ENCODE results near the gene STT3A.

Gene STT3A

DNA sequence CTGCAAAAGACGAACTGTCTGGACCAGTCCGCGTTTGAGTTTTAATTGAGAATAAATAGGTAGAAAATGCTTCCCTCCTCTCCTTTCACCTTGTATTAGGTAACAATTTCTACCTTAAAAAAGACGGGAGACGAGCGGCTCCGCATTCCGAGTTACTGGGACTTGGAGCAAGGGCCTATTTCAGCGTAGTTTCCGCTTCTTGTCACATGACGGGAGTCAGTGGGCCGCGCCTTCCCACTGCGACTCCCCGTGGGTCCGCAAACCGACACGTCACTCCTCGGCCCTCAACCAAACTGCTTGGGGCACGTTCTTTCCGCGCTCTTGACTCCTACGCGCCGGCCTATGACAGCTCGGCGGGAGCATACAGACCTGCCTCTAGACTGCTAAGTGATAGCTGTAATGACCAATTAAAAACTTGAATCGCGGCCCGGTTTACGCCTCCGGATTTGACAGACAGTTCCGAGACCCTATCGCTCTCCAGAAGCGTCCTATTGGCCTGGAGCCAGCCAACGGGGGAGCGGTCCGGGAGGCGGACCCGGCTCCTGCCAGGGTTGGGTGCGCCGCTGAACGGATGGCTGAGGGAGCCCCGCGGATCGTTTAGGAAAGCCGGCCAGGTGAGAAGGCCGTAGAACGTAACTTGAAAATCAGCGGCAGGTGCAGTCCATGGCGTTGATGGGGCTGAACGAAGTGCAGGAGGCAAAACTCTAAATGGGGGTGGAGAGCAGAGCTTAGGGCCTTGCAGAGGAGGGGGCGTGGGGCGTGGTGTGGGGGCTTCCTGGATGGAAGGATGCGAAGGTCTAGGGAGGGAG lies at the start of gene STT3A:
STT3A (plus strand) TSS at position 548 of the 809 bp plus-strand sequence. CDS start 3,064 bp downstream, outside the sequence.
- no peak for TF ChIP-seq GATA3 (IDR thresholded peaks at IDR 0.05; ENCODE audit: low read depth, low read length)
- no peak for TF ChIP-seq GATA2 (IDR thresholded peaks at IDR 0.05; ENCODE audit: low read depth, low read length)

DNA sequence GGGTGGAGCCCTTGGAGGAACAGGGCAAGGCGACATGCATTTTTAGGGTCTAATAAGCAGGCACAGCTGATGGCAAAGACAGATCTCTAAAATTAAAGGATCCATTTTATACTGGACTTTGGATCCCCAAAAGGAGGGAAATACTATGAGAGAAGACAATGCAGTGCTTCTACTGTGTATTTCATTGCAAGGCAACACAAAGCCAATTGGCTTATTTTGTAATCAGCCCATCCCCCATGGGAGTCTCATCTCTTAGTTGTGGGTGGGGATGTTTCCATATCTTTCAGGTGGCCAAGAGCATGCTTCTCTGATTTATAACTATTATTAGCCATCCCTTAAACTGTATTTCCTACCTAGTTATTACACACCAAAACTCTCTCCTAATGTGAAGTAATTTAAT lies 41.9 kb upstream of the STT3A start:
- TF ChIP-seq GATA2 (IDR thresholded peaks at IDR 0.05; ENCODE audit: low read depth, low read length) (no peak), GATA3 (IDR thresholded peaks at IDR 0.05; ENCODE audit: low read depth, low read length) (no peak)

- TF ChIP-seq GATA3 (IDR thresholded peaks at IDR 0.05; ENCODE audit: low read depth, low read length) = no peak
- TF ChIP-seq GATA2 (IDR thresholded peaks at IDR 0.05; ENCODE audit: low read depth, low read length) = no peak
These were observed 40.8 kb upstream of the STT3A start for GRCh38 chr11:125551835-125552342.

DNA sequence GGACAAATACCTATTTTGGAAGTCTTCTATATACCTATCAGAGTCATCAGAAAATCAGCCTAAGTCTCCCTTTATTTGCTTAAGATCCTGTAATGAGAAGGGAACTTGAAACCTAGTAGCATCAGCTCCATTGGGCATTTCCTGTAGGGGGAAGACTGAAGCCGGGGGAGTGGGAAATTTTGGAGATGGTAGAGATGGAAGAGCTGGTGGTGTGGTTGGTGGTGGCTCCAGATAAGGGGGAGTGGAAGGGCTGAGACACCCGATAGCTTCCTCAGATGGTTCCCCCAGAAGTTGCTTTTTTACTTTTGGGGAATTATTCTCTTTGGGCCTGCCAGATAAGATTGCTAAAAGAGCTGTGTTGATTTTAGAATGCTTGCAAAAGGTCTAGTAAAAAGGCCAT lies 39.7 kb upstream of the STT3A start:
- TF ChIP-seq GATA3 (IDR thresholded peaks at IDR 0.05; ENCODE audit: low read depth, low read length) (no peak), GATA2 (IDR thresholded peaks at IDR 0.05; ENCODE audit: low read depth, low read length) (no peak)

DNA sequence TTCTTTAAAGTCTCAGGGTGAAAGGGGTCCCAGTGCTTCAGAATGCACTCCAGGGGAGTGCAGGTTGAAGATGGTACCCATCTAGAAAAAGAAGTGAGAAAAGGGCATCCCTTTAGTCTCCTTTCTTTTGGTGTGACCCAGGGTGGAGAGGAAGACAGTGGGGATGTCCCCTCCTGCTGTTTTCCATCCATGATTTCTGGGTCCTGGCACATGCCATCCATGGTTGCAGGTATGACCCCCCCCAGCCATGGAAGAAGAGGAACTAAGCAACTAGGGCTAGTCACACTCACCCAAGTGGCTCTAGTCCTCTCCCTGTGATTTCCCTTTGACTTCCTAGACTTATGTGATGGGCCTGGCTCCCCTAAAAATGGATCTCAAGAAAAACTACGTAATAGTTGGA lies 39.3 kb upstream of the STT3A start:
- no peak for TF ChIP-seq GATA2 (IDR thresholded peaks at IDR 0.05; ENCODE audit: low read depth, low read length)

GRCh38 chr11:125554038-125554437 lies 38.6 kb upstream of the STT3A start:
- TF ChIP-seq GATA3 (IDR thresholded peaks at IDR 0.05; ENCODE audit: low read depth, low read length) (no peak), GATA2 (IDR thresholded peaks at IDR 0.05; ENCODE audit: low read depth, low read length) (no peak)

DNA sequence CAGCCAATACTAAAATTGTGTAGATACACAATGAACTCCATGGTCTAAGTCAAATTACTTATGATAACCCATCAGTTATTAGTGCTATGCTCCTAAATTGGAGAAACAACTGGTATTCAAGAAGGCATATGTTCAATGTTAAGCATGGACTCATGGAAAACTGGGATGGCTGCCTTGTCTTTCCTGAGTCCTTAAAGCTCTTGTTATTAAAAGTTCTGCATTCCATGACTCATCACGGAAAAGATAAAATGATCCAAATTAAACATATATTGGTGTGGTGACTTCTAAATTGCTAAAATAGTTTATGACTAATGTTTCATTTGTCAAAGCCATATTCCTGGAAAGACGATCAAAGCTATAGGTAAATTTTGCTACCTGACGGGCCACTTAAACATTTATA lies 32.8 kb upstream of the STT3A start:
- TF ChIP-seq GATA2 (IDR thresholded peaks at IDR 0.05; ENCODE audit: low read depth, low read length) (no peak), GATA3 (IDR thresholded peaks at IDR 0.05; ENCODE audit: low read depth, low read length) (no peak)

DNA sequence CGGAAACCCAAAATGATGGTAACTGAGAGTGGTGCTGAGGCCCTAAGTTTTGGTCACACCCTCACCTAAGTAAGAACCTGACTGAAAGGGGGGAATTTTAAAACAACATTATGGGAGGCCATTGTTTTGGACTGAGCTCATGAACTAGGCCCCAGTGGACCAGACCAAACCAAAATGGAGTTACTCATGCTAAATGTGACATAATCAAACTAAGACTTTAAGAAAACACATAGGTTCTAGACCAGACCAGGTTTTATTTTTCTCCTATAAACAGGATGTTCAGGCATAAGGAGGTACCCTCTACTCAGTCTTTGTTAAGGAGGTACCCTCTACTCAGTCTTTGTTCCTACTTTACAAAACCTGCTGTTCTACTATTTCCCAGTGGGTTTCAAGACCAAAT lies 30.7 kb upstream of the STT3A start:
- TF ChIP-seq GATA3 (IDR thresholded peaks at IDR 0.05; ENCODE audit: low read depth, low read length) = no peak
- TF ChIP-seq GATA2 (IDR thresholded peaks at IDR 0.05; ENCODE audit: low read depth, low read length) = no peak

DNA sequence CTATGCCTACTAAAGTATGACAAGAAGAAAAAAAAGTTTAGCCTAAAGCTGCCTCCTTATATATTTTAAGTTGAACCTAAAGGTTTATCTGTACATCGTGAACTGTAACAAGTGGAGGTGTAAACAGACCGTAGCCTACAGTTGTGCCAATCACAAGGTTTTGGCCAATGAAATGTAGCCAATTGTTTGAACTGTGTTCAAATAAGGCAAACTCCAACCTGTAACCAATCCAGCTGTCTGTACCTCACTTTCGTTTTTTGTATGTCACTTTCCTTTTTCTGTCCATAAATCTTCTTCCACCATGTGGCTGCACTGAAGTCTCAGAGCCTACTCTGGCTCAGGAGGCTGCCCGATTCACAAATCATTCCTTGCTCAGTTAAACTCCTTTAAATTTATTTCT lies 30.2 kb upstream of the STT3A start:
- TF ChIP-seq GATA2 (IDR thresholded peaks at IDR 0.05; ENCODE audit: low read depth, low read length) (no peak), GATA3 (IDR thresholded peaks at IDR 0.05; ENCODE audit: low read depth, low read length) (no peak)

DNA sequence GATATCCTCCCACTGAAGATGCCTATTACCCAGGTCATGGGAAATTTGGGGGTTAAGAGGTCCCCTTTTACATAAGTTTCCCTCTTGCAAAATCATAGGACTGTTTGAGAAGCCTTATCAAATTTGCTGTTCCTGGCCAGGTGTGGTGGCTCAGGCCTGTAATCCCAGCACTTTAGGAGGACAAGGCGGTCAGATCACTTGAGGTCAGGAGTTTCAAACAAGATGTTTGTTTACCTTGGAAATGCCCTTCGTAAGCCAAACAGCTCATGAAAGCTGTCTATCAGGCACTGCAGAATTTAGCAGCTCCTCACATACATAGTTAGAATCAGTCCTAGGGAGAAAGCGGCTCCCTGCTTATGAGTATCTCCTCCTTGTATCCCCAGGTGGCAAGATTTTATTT lies 28.3 kb upstream of the STT3A start:
- TF ChIP-seq GATA2 (IDR thresholded peaks at IDR 0.05; ENCODE audit: low read depth, low read length) (no peak), GATA3 (IDR thresholded peaks at IDR 0.05; ENCODE audit: low read depth, low read length) (no peak)

GRCh38 chr11:125566235-125566634 lies 26.4 kb upstream of the STT3A start:
- TF ChIP-seq GATA3 (IDR thresholded peaks at IDR 0.05; ENCODE audit: low read depth, low read length) (no peak), GATA2 (IDR thresholded peaks at IDR 0.05; ENCODE audit: low read depth, low read length) (no peak)

GRCh38 chr11:125568970-125569914 lies 23.4 kb upstream of the STT3A start, which contains the start of gene EI24:
EI24 (plus strand) TSS chr11:125569477; CDS start chr11:125572528, 3,051 bp downstream.
- TF ChIP-seq GATA3 (IDR thresholded peaks at IDR 0.05; ENCODE audit: low read depth, low read length) (no peak), GATA2 (IDR thresholded peaks at IDR 0.05; ENCODE audit: low read depth, low read length) (no peak)

- TF ChIP-seq GATA2 (IDR thresholded peaks at IDR 0.05; ENCODE audit: low read depth, low read length) = no peak
These were observed 22.6 kb upstream of the STT3A start for GRCh38 chr11:125569915-125570621.

GRCh38 chr11:125570952-125571351 lies 21.7 kb upstream of the STT3A start:
- TF ChIP-seq GATA2 (IDR thresholded peaks at IDR 0.05; ENCODE audit: low read depth, low read length) (no peak), GATA3 (IDR thresholded peaks at IDR 0.05; ENCODE audit: low read depth, low read length) (no peak)
